ENCODE measurements around the gene MUC13. TPM values are rescaled to one million over a fixed set of nuclear protein-coding genes. Genes with fewer than 3 reads are reported as not detected.

Gene MUC13
- total and polyA plus RNA-seq, 4 experiments from 2014 or later, result not detected

Other genes starting within 250 kb of the MUC13 start
- 10 to 100 TPM; 25.5 to 31.5 TPM for gene UMPS, start 204.3 kb downstream of the MUC13 start, total RNA-seq
- gene UMPS, start 204.3 kb downstream of the MUC13 start, polyA plus RNA-seq, result 10 to 100 TPM; 18.4 to 33.2 TPM
- 1 to 10 TPM; 3.4 to 5.4 TPM for gene ITGB5, start 47.4 kb downstream of the MUC13 start, total RNA-seq
- gene ITGB5, start 47.4 kb downstream of the MUC13 start, polyA plus RNA-seq, result under 1 TPM in 1 of 2 donors, not detected in 1; 0.94 TPM
- gene HEG1, start 121.2 kb upstream of the MUC13 start, total RNA-seq, result 10 to 100 TPM; 20.2 to 21.7 TPM
- 1 to 10 TPM; 1.1 to 4.7 TPM for gene HEG1, start 121.2 kb upstream of the MUC13 start, polyA plus RNA-seq